BLaER1 (cell line): ENCODE data around the gene MYOZ3.

Source experiments
- H3K27ac ChIP-seq: shearing (Covaris generic); formaldehyde crosslinking; 2 replicates; pipeline ENCODE4 v1.8.1; 2022
- H3K27me3 ChIP-seq: shearing (Covaris generic); formaldehyde crosslinking; 2 replicates; pipeline ENCODE4 v1.8.1; 2022
- H3K36me3 ChIP-seq: shearing (Covaris generic); formaldehyde crosslinking; 2 replicates; pipeline ENCODE4 v1.8.1; 2022
- H3K4me1 ChIP-seq: shearing (Covaris generic); formaldehyde crosslinking; 2 replicates; pipeline ENCODE4 v1.8.1; 2022
- H3K4me2 ChIP-seq: shearing (Covaris generic); formaldehyde crosslinking; 2 replicates; pipeline ENCODE4 v1.8.1; 2022
- H3K4me3 ChIP-seq: shearing (Covaris generic); formaldehyde crosslinking; 2 replicates; pipeline ENCODE4 v1.8.1; 2022
- H3K9ac ChIP-seq: shearing (Covaris generic); formaldehyde crosslinking; 2 replicates; pipeline ENCODE4 v1.8.1; 2022
- H3K9me3 ChIP-seq: shearing (Covaris generic); formaldehyde crosslinking; 2 replicates; pipeline ENCODE4 v1.8.1; 2022
- H4K20me1 ChIP-seq: shearing (Covaris generic); formaldehyde crosslinking; 2 replicates; pipeline ENCODE4 v1.8.1; 2022
- Cebpa-rat ChIP-seq: shearing (Covaris generic); IDR thresholded peaks from 2 replicates; pipeline ENCODE4 v1.8.1; 2022

The MYOZ3 gene

GRCh38 chr5:150663936-150664335 is 2.9 kb downstream of the MYOZ3 start:
- Histone ChIP-seq H3K4me2 (no peak overlapping the region), H4K20me1 (no peaks in the 10 kb centered on the region), H3K4me1 (peaks cover 6% of the 10 kb centered on the region), H3K27me3 (no peaks in the 10 kb centered on the region), H3K9me3 (no peaks in the 10 kb centered on the region), H3K36me3 (no peaks in the 10 kb centered on the region), H3K9ac (no peak overlapping the region), H3K4me3 (no peak overlapping the region), H3K27ac (no peak overlapping the region)
- TF ChIP-seq Cebpa-rat: no peak

GRCh38 chr5:150665044-150665443 is 4.0 kb downstream of the MYOZ3 start:
- no peak for TF ChIP-seq Cebpa-rat
- H3K4me2 ChIP-seq: no peak overlapping the region
- H3K4me1 ChIP-seq: peaks cover 6% of the 10 kb centered on the region
- H3K27me3 ChIP-seq: peaks cover 2% of the 10 kb centered on the region; the same call in 1 of the 2 replicates
- no peak overlapping the region for H3K4me3 ChIP-seq
- H3K9ac ChIP-seq: no peak overlapping the region
- H3K36me3 ChIP-seq: no peaks in the 10 kb centered on the region
- H3K9me3 ChIP-seq: no peaks in the 10 kb centered on the region
- H3K27ac ChIP-seq: no peak overlapping the region
- H4K20me1 ChIP-seq: no peaks in the 10 kb centered on the region

- H3K4me2 ChIP-seq: no peak overlapping the region
- no peaks in the 10 kb centered on the region for H3K9me3 ChIP-seq
- H3K36me3 ChIP-seq: no peaks in the 10 kb centered on the region
- H3K4me3 ChIP-seq: no peak overlapping the region
- no peak overlapping the region for H3K9ac ChIP-seq
- H4K20me1 ChIP-seq: no peaks in the 10 kb centered on the region
- peaks cover 28% of the 10 kb centered on the region for H3K27me3 ChIP-seq
- H3K27ac ChIP-seq: no peak overlapping the region
- peaks cover 36% of the 10 kb centered on the region for H3K4me1 ChIP-seq
- TF ChIP-seq Cebpa-rat: no peak
Observed at GRCh38 chr5:150670275-150670947, 9.4 kb downstream of the MYOZ3 start.

DNA sequence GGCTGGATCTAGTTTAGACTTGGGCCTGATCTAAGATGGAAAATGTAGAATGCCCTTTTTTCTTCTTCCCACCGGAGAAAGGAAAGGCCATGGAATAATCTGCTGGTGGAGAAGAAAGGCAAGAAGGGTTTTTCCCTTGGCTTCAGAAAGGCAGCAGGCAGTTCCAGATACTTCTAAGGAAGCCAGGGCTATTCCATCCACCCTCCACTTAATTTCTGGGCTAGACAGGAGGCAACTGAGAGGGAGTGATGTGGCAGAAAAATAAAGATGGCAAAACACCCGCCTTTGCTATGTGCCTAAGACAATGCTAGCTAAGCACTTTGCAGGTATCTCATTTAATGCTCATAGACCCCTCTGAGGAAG is 9.9 kb downstream of the MYOZ3 start:
- Histone ChIP-seq H3K4me3 (no peak overlapping the region), H3K9ac (no peak overlapping the region), H3K27me3 (peaks cover 28% of the 10 kb centered on the region), H3K4me1 (peaks cover 36% of the 10 kb centered on the region), H3K4me2 (peak overlapping the region; percentile 98), H3K9me3 (no peaks in the 10 kb centered on the region), H3K27ac (no peak overlapping the region), H4K20me1 (no peaks in the 10 kb centered on the region), H3K36me3 (no peaks in the 10 kb centered on the region)
- TF ChIP-seq Cebpa-rat: no peak

- Histone ChIP-seq H3K9me3 (no peaks in the 10 kb centered on the region), H3K4me3 (peak overlapping the region; percentile 70), H3K27me3 (peaks cover 28% of the 10 kb centered on the region), H3K9ac (peak overlapping the region; percentile 70), H3K4me2 (peak overlapping the region; percentile 98), H4K20me1 (no peaks in the 10 kb centered on the region), H3K4me1 (peaks cover 36% of the 10 kb centered on the region), H3K27ac (peak overlapping the region; percentile 74), H3K36me3 (no peaks in the 10 kb centered on the region)
- no peak for TF ChIP-seq Cebpa-rat
Observed at GRCh38 chr5:150671509-150672236, 10.6 kb downstream of the MYOZ3 start.

DNA sequence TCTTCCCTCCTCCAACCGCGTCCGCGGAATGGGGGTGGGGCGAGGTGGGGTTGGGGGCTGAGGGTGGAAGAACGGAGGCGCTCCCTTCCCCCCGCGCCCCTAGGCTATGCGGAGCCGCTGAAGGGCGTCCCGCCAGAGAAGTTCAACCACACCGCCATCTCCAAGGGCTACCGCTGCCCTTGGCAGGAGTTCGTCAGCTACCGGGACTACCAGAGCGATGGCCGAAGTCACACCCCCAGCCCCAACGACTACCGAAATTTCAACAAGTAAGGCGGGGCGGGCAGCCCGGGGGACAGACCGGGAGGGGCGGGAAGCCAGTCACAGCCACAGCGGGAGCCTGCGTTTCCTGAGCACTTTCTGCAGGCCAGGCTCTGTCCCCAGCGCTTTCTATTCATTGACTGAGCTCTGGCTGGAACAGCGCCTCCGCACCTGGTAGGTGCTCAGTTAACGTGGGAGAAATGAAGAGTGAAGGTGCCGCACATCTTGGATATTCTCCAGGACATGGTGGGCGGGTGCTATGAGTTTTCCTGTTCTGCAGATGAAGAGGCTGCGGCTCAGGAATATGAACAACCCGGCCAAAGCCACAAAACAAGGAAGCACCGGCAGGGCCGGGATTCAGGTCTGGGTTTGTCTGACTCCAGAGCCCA is 11.3 kb downstream of the MYOZ3 start:
- H3K4me1 ChIP-seq: peaks cover 31% of the 10 kb centered on the region
- H4K20me1 ChIP-seq: no peaks in the 10 kb centered on the region
- no peak for TF ChIP-seq Cebpa-rat
- H3K27ac ChIP-seq: peak overlapping the region; percentile 74
- no peaks in the 10 kb centered on the region for H3K9me3 ChIP-seq
- H3K4me3 ChIP-seq: peak overlapping the region; percentile 70
- H3K36me3 ChIP-seq: no peaks in the 10 kb centered on the region
- peaks cover 28% of the 10 kb centered on the region for H3K27me3 ChIP-seq
- peak overlapping the region; percentile 70 for H3K9ac ChIP-seq
- peak overlapping the region; percentile 98 for H3K4me2 ChIP-seq

DNA sequence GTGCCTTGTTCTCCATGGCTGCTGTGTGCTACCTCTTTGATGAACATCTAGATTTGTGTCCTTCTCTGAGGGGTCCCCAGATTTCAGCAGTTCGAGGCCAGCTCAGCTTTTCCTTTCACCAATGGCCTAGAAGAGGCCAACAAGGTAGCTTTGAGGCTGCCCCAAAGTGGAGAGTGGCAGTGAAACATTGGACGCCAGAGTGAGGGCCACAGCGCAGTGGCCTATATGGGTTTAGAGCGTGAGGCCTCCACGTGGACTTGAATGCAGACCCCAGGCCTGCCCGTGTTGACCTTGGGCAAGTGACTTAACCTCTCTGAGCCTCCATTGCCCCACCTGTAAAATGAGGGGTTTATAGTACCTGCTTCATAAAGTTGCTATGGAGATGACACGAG is 11.8 kb downstream of the MYOZ3 start:
- no peaks in the 10 kb centered on the region for H3K36me3 ChIP-seq
- no peak for TF ChIP-seq Cebpa-rat
- H3K27me3 ChIP-seq: peaks cover 28% of the 10 kb centered on the region
- no peaks in the 10 kb centered on the region for H4K20me1 ChIP-seq
- H3K4me3 ChIP-seq: peak overlapping the region; percentile 70
- H3K4me1 ChIP-seq: peaks cover 30% of the 10 kb centered on the region
- peak overlapping the region; percentile 70; the same call in 1 of the 2 replicates for H3K9ac ChIP-seq
- no peak overlapping the region for H3K27ac ChIP-seq
- peak overlapping the region; percentile 98 for H3K4me2 ChIP-seq
- no peaks in the 10 kb centered on the region for H3K9me3 ChIP-seq

DNA sequence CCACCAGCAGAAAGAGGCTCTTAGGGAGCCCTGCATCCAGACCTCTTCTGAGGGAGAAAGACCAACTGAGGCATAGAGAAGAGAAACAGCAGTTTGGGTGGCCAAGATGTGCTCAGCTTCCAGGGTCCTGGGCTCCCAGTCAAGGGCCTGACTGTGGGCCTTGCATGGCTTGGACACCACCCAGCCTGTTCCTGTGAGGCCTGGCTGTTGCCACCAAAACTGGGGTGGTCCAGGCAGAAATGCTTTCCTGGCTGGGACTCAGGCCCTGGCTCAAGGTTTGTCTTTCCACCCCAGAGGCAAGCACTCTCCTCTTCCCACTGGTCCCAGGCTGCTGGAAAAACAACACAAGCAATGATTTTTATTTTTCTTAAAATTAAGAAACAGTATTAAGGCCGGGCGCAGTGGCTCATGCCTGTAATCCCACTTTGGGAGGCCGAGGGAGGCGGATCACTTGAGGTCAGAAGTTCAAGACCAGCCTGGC is 13.3 kb downstream of the MYOZ3 start:
- H3K36me3 ChIP-seq: peaks cover 9% of the 10 kb centered on the region; the same call in 1 of the 2 replicates
- no peaks in the 10 kb centered on the region for H3K9me3 ChIP-seq
- H3K27me3 ChIP-seq: peaks cover 28% of the 10 kb centered on the region
- H4K20me1 ChIP-seq: no peaks in the 10 kb centered on the region
- no peak overlapping the region for H3K4me2 ChIP-seq
- TF ChIP-seq Cebpa-rat: no peak
- peaks cover 30% of the 10 kb centered on the region for H3K4me1 ChIP-seq
- no peak overlapping the region for H3K27ac ChIP-seq
- H3K9ac ChIP-seq: no peak overlapping the region
- no peak overlapping the region for H3K4me3 ChIP-seq

GRCh38 chr5:150675069-150675468 is 14.0 kb downstream of the MYOZ3 start:
- Histone ChIP-seq H3K4me2 (no peak overlapping the region), H3K9me3 (no peaks in the 10 kb centered on the region), H4K20me1 (no peaks in the 10 kb centered on the region), H3K27ac (no peak overlapping the region), H3K4me3 (no peak overlapping the region), H3K36me3 (peaks cover 9% of the 10 kb centered on the region; the same call in 1 of the 2 replicates), H3K4me1 (peaks cover 30% of the 10 kb centered on the region), H3K27me3 (peaks cover 25% of the 10 kb centered on the region), H3K9ac (no peak overlapping the region)
- TF ChIP-seq Cebpa-rat: no peak

DNA sequence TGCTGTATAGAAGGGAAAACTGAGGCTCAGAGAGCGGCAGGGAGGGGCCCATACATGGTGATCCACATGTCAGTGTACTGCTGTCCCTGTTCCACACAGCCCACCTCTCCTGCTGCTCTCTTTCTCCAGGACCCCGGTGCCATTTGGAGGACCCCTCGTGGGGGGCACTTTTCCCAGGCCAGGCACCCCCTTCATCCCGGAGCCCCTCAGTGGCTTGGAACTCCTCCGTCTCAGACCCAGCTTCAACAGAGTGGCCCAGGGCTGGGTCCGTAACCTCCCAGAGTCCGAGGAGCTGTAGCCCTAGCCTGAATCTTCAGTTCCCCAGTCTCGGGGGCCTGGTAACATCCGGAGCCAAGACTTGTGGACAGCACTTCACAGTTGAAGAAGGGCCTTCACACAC is 15.5 kb downstream of the MYOZ3 start:
- H4K20me1 ChIP-seq: no peaks in the 10 kb centered on the region
- peaks cover 9% of the 10 kb centered on the region; the same call in 1 of the 2 replicates for H3K36me3 ChIP-seq
- peaks cover 25% of the 10 kb centered on the region for H3K4me1 ChIP-seq
- no peak overlapping the region for H3K4me2 ChIP-seq
- TF ChIP-seq Cebpa-rat: no peak
- no peak overlapping the region for H3K27ac ChIP-seq
- no peak overlapping the region for H3K4me3 ChIP-seq
- no peak overlapping the region for H3K9ac ChIP-seq
- H3K9me3 ChIP-seq: no peaks in the 10 kb centered on the region
- H3K27me3 ChIP-seq: peaks cover 10% of the 10 kb centered on the region
